DND-41 (cell line): ENCODE results near the gene FAM184B.

Experiments used
- CTCF ChIP-seq: IDR thresholded peaks from 2 replicates; pipeline ENCODE4 v1.5.1; 2012; ENCODE audit warnings: borderline replicate concordance, low read length, moderate library complexity, mild to moderate bottlenecking; ENCODE audit not compliant: poor library complexity, severe bottlenecking; ENCODE audit errors: extremely low read depth
- EZH2 ChIP-seq: IDR thresholded peaks from 3 replicates; pipeline ENCODE4 v1.6.1; 2012; ENCODE audit warnings: borderline replicate concordance, low read depth, mild to moderate bottlenecking, moderate library complexity, low read length, inconsistent platforms; ENCODE audit not compliant: severe bottlenecking

GRCh38 chr4:17580969-17581368 is 200.5 kb downstream of the FAM184B start:
- TF ChIP-seq EZH2 (no peak), CTCF (no peak)
